H9 (cell line): ENCODE results near the gene RB1. TPM values are rescaled to one million over a fixed set of nuclear protein-coding genes. Genes with fewer than 3 reads are reported as not detected.

ENCODE experiments used
- DNase-seq: peaks from one replicate; pipeline ENCODE4 v3.0.0-alpha.2; 2017
- H2AFZ ChIP-seq: one replicate; pipeline ENCODE4 v1.6.1; 2013; ENCODE audit warnings: mild to moderate bottlenecking, low read length, control low read depth, moderate library complexity
- H2AK5ac ChIP-seq: 2 replicates; pipeline ENCODE4 v1.6.1; 2013; ENCODE audit warnings: low read length, control low read depth, mixed read lengths; ENCODE audit not compliant: insufficient read length
- H2BK120ac ChIP-seq: one replicate; pipeline ENCODE4 v1.6.1; 2013; ENCODE audit warnings: low read depth, mild to moderate bottlenecking, low read length, control low read depth, inconsistent platforms; ENCODE audit not compliant: poor library complexity, severe bottlenecking
- H2BK12ac ChIP-seq: 2 replicates; pipeline ENCODE4 v1.6.1; 2013; ENCODE audit warnings: low read length, control low read depth, mixed read lengths, low read depth; ENCODE audit not compliant: insufficient read length
- H2BK15ac ChIP-seq: 2 replicates; pipeline ENCODE4 v1.6.1; 2013; ENCODE audit warnings: low read depth, low read length, control low read depth
- H2BK20ac ChIP-seq: one replicate; pipeline ENCODE4 v1.6.1; 2013; ENCODE audit warnings: low read depth, mild to moderate bottlenecking, low read length, control low read depth, inconsistent platforms; ENCODE audit not compliant: poor library complexity, severe bottlenecking
- H2BK5ac ChIP-seq: 2 replicates; pipeline ENCODE4 v1.6.1; 2013; ENCODE audit warnings: low read length, control low read depth, mixed read lengths; ENCODE audit not compliant: insufficient read length
- H3K14ac ChIP-seq: 2 replicates; pipeline ENCODE4 v1.6.1; 2013; ENCODE audit warnings: low read length, control low read depth; ENCODE audit not compliant: insufficient read depth
- H3K18ac ChIP-seq: 2 replicates; pipeline ENCODE4 v1.6.1; 2013; ENCODE audit warnings: low read depth, mild to moderate bottlenecking, mixed read lengths, low read length, control low read depth; ENCODE audit not compliant: insufficient read length
- H3K23ac ChIP-seq: 2 replicates; pipeline ENCODE4 v1.6.1; 2013; ENCODE audit warnings: low read length, control low read depth, mixed read lengths, low read depth; ENCODE audit not compliant: insufficient read length
- H3K23me2 ChIP-seq: 2 replicates; pipeline ENCODE4 v1.6.1; 2013; ENCODE audit warnings: low read depth, mild to moderate bottlenecking, mixed read lengths, low read length, control low read depth; ENCODE audit not compliant: insufficient read length, poor library complexity, severe bottlenecking
- H3K27ac ChIP-seq: 2 replicates; pipeline ENCODE4 v1.5.1; 2013; ENCODE audit warnings: low read length, control low read depth, mixed read lengths, low read depth; ENCODE audit not compliant: insufficient read length
- H3K27me3 ChIP-seq: 2 replicates; pipeline ENCODE4 v1.6.1; 2013; ENCODE audit warnings: low read length, control low read depth, inconsistent platforms; ENCODE audit not compliant: insufficient read depth
- H3K4ac ChIP-seq: 2 replicates; pipeline ENCODE4 v1.6.1; 2013; ENCODE audit warnings: low read depth, mild to moderate bottlenecking, control low read depth, inconsistent platforms, low read length, moderate library complexity
- H3K4me1 ChIP-seq: 2 replicates; pipeline ENCODE4 v1.6.1; 2013; ENCODE audit warnings: low read length, control low read depth, inconsistent platforms; ENCODE audit not compliant: insufficient read depth
- H3K4me2 ChIP-seq: 2 replicates; pipeline ENCODE4 v1.6.1; 2013; ENCODE audit warnings: low read length, control low read depth, mixed read lengths; ENCODE audit not compliant: insufficient read length, insufficient read depth
- H3K56ac ChIP-seq: 2 replicates; pipeline ENCODE4 v1.6.1; 2013; ENCODE audit warnings: low read depth, mild to moderate bottlenecking, mixed read lengths, low read length, control low read depth; ENCODE audit not compliant: insufficient read length
- H3K79me1 ChIP-seq: 2 replicates; pipeline ENCODE4 v1.6.1; 2013; ENCODE audit warnings: low read depth, mild to moderate bottlenecking, moderate library complexity, low read length, control low read depth, inconsistent platforms; ENCODE audit not compliant: insufficient read depth, poor library complexity, severe bottlenecking
- H3K79me2 ChIP-seq: 2 replicates; pipeline ENCODE4 v1.6.1; 2013; ENCODE audit warnings: low read length, control low read depth, inconsistent platforms; ENCODE audit not compliant: insufficient read depth
- H3K9ac ChIP-seq: 2 replicates; pipeline ENCODE4 v1.6.1; 2013; ENCODE audit warnings: low read length, control low read depth, mixed read lengths; ENCODE audit not compliant: insufficient read length; ENCODE audit errors: extremely low read depth
- H3K9me3 ChIP-seq: one replicate; pipeline ENCODE4 v1.6.1; 2013; ENCODE audit warnings: low read depth, low read length, inconsistent platforms; ENCODE audit not compliant: control insufficient read depth
- H3T11ph ChIP-seq: one replicate; pipeline ENCODE4 v1.6.1; 2013; ENCODE audit warnings: mild to moderate bottlenecking, low read length, control low read depth, inconsistent platforms
- H4K20me1 ChIP-seq: one replicate; pipeline ENCODE4 v1.6.1; 2013; ENCODE audit not compliant: control insufficient read depth, insufficient read length, insufficient read depth
- H4K5ac ChIP-seq: 2 replicates; pipeline ENCODE4 v1.6.1; 2013; ENCODE audit warnings: low read depth, mild to moderate bottlenecking, mixed read lengths, low read length, control low read depth; ENCODE audit not compliant: insufficient read length
- H4K8ac ChIP-seq: replicated peaks from 2 replicates; pipeline ENCODE4 v1.6.1; 2013; ENCODE audit warnings: low read length, control low read depth, mixed read lengths, low read depth; ENCODE audit not compliant: insufficient read length
- H4K91ac ChIP-seq: 2 replicates; pipeline ENCODE4 v1.6.1; 2013; ENCODE audit warnings: low read depth, mild to moderate bottlenecking, moderate library complexity, mixed read lengths, low read length, control low read depth; ENCODE audit not compliant: insufficient read length
- H3K27ac Mint-ChIP-seq, 3 experiments: 2 replicates in 2 of 3; 3 replicates in 1 of 3; pipeline ENCODE4 v1.8.0; 2020 to 2021; ENCODE audit warnings: mixed read lengths in 3 of 3, mild to moderate bottlenecking in 1 of 3, moderate library complexity in 1 of 3
- H3K27me3 Mint-ChIP-seq: 2 replicates; pipeline ENCODE4 v1.8.0; 2021; ENCODE audit warnings: low read depth, mild to moderate bottlenecking, moderate library complexity, mixed read lengths
- H3K36me3 Mint-ChIP-seq, 3 experiments: 2 replicates in 2 of 3; 3 replicates in 1 of 3; pipeline ENCODE4 v1.8.0; 2020 to 2021; ENCODE audit warnings: low read depth in 3 of 3, mixed read lengths in 3 of 3; ENCODE audit not compliant: insufficient read depth in 1 of 3
- H3K4me1 Mint-ChIP-seq, 2 experiments: 2 replicates each; pipeline ENCODE4 v1.8.0; 2020; ENCODE audit warnings: mixed read lengths in 2 of 2
- H3K4me3 Mint-ChIP-seq, 2 experiments: 2 replicates in 1 of 2; 3 replicates in 1 of 2; pipeline ENCODE4 v1.8.0; 2020 to 2021; ENCODE audit warnings: mild to moderate bottlenecking in 2 of 2, mixed read lengths in 2 of 2, moderate library complexity in 1 of 2
- H3K9me3 Mint-ChIP-seq, 2 experiments: 2 replicates in 1 of 2; 3 replicates in 1 of 2; pipeline ENCODE4 v1.8.0; 2020; ENCODE audit warnings: mild to moderate bottlenecking in 2 of 2, mixed read lengths in 2 of 2, moderate library complexity in 1 of 2
- WGBS: extraction: QIAGEN DNeasy Blood & Tissue Kit; methylation state at CpG from one replicate; pipeline ENCODE4 v1.1.7; 2013; ENCODE audit warnings: missing lambda C conversion rate, low lambda C conversion rate, mixed read lengths; ENCODE audit not compliant: insufficient read length; ENCODE audit errors: extremely low coverage; 5-methylcytosine and 5-hydroxymethylcytosine counted together
- total RNA-seq: library from RNA; stranded (reverse); gene quantifications from 2 replicates; pipeline ENCODE4 v1.2.1, GENCODE V29; 2021
- TF ChIP-seq, protein P1 (sequence below): fragments of 200-600 bp; sonication (generic); conservative IDR thresholded peaks from 3 replicates; pipeline ENCODE4 v1.8.0; 2021; ENCODE audit warnings: antibody characterized with exemption, mild to moderate bottlenecking

RB1 gene
- total RNA-seq, 1 experiment from 2014 or later = 20.5 TPM

GRCh38 chr13:48528720-48529119 is 225.2 kb downstream of the RB1 start:
- Histone ChIP-seq H2BK15ac (no peak overlapping the region), H3K79me2 (no peaks in the 10 kb centered on the region; the same call in 1 of the 2 replicates), H3K27me3 (no peaks in the 10 kb centered on the region), H4K91ac (no peak overlapping the region), H4K20me1 (no peaks in the 10 kb centered on the region), H3K23ac (no peak overlapping the region), H3K9me3 (no peaks in the 10 kb centered on the region), H3T11ph (no peak overlapping the region), H4K5ac (no peak overlapping the region), H3K4me2 (no peak overlapping the region), H3K4ac (no peak overlapping the region), H3K27ac (no peak overlapping the region), H3K18ac (no peak overlapping the region), H2BK20ac (no peak overlapping the region), H3K14ac (no peak overlapping the region), H3K79me1 (no peaks in the 10 kb centered on the region), H2BK12ac (no peak overlapping the region), H3K9ac (no peak overlapping the region), H3K56ac (no peak overlapping the region), H2AFZ (no peak overlapping the region), H2BK5ac (no peak overlapping the region), H2BK120ac (no peak overlapping the region), H2AK5ac (no peak overlapping the region), H3K23me2 (peaks cover 5% of the 10 kb centered on the region), H4K8ac (no peak overlapping the region), H3K4me1 (no peaks in the 10 kb centered on the region)
- no peaks in the 10 kb centered on the region for H3K36me3 Mint-ChIP-seq
- H3K4me3 Mint-ChIP-seq = no peak overlapping the region
- no peak overlapping the region for H3K27ac Mint-ChIP-seq
- H3K4me1 Mint-ChIP-seq = peaks cover 8 to 11% of the 10 kb centered on the region in 2 experiments
- no peaks in the 10 kb centered on the region for H3K27me3 Mint-ChIP-seq
- no peaks in the 10 kb centered on the region for H3K9me3 Mint-ChIP-seq
- TF ChIP-seq, protein P1, sequence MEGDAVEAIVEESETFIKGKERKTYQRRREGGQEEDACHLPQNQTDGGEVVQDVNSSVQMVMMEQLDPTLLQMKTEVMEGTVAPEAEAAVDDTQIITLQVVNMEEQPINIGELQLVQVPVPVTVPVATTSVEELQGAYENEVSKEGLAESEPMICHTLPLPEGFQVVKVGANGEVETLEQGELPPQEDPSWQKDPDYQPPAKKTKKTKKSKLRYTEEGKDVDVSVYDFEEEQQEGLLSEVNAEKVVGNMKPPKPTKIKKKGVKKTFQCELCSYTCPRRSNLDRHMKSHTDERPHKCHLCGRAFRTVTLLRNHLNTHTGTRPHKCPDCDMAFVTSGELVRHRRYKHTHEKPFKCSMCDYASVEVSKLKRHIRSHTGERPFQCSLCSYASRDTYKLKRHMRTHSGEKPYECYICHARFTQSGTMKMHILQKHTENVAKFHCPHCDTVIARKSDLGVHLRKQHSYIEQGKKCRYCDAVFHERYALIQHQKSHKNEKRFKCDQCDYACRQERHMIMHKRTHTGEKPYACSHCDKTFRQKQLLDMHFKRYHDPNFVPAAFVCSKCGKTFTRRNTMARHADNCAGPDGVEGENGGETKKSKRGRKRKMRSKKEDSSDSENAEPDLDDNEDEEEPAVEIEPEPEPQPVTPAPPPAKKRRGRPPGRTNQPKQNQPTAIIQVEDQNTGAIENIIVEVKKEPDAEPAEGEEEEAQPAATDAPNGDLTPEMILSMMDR = no peak
- DNase-seq = no peak
- no CpG with 5 or more reads among the region's 3 CpGs for WGBS
